NCI-H2029 (cell line): ENCODE measurements around the gene SLX4IP.
A peak's percentile ranks its signal among the peaks of the same experiment; 100 is the strongest.

Source experiments
- DNase-seq: peaks from one replicate; lab custom pipeline; 2025; lab: John Stamatoyannopoulos, UW

Gene SLX4IP

DNA sequence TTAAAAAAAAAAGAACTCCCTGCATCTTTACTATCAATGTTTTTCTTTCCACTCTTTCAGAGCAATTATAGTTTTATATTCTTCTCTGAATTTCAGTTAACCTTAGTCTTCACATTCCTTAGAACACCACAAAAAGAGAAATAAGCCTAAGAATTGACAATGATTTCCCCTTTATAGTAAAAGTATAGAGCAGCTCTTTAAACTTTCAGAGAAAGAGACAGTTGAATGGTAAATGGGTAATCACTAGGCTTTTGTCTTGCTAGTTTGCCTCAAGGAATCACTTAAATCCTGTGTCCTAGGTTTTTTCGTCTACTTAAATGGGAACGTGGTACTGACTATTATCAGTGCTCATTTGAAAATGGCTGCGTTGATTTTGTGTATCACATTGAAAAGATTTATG lies 31.8 kb downstream of the SLX4IP start:
- DNase-seq, result no peak

DNA sequence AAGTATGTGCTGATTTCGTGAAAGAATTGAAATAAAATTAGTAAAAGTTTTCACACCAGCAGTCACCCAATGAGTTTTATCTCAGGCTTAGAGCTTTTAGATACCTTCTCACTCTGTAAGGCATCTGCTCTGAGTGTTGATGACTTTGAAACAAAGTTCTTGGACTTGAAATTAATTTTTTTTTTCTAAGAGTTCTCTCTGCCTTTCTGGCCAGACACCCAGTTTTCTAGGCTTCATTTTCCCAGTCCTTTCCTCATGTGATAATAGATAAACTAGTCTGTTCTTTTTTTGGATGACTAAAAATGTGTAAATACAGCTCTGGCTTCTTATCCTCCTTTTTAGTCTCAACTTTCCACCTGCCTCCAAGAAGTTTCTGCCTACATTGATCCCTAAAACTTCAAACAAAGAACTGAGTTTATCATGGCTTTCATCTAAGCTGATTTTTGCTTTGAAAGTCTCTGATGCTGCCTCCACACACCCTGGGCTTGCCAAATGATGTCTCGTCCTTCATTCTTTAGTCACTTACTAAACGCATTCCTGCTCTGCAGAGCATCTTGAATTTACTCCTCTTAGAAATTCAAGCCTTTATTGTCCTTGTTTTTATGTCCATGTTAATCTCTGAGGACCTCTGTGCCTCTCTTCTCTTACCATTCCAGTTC lies 32.7 kb downstream of the SLX4IP start:
- DNase-seq, result no peak

DNA sequence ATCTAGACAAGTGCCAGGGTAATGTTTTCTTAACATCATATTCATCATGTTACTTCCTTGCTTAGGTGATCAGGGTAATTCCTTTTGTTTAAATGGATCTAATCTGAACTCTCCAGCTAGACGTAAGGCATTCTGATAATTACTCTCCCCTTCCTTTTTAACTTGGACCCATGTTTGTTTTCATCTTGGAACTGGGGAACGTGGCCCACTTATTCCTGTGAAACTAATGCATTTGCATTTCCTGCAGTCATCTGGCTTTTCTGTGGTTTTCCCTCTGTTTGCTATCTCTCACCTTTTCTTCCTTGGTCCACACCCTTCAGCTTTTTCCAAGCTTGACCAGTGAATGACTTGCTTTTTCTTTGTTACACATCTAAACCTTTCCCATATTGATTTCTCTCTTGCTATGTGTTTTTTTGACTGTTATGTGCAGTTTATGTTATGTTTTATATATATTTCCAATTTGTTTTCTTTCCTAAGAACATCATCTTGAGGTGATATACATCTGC lies 33.3 kb downstream of the SLX4IP start:
- DNase-seq, result no peak

DNA sequence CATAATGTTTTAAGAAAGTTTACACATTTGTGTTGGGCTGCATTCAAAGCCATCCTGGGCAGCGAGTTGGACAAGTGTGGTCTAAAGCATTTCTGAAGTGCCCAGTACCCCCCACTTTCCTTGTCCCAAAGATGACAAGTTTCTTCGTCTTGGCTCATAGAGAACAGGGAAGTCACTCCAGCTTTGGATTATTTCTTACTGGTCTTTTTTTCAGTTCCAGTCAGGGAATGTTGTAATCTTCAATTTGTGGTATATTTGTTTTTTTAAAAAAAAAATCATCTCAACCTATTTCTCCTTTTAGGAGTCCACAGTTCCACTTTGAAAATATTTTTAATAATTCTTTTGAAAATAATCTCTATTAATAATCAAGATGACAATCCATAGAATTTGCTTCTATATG lies 34.0 kb downstream of the SLX4IP start:
- DNase-seq, result no peak

DNA sequence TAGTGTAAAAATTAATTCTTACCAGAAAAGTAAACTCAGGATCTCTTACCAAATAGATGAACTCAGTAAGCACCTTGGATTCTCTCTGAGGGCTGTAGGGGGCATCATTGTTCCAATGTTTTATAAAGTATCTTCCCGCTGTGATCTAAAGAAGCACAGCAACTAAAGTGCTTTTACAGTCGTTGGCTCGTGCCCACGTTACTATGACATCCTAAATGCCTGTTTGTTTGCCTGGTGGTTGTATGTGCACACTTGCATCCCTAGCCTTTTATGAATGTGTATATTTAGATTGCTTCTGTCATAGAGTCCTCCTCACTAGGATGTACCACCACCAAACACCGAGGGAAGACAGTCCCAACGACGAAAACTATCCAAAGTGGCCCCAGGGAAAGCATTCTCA lies 34.5 kb downstream of the SLX4IP start:
- DNase-seq, result peak; percentile 96

DNA sequence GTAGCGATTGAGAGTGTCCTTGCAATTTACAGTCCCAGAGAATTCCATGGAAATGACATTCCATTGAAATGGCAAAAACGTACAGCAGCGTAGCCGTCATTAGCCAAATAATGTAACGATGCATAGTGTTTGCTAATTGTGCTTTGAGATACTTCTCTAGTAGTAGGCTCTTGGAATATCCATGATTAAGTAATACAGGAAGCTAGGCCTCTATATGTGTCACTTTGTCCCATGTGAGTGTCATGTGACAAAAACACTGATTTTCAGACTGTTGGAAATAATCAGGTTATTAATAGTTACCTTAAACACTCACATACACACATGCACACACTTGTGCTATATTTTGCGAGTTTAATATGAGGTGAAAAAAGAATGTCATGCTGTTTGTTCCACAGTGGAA lies 35.2 kb downstream of the SLX4IP start:
- no peak for DNase-seq

DNA sequence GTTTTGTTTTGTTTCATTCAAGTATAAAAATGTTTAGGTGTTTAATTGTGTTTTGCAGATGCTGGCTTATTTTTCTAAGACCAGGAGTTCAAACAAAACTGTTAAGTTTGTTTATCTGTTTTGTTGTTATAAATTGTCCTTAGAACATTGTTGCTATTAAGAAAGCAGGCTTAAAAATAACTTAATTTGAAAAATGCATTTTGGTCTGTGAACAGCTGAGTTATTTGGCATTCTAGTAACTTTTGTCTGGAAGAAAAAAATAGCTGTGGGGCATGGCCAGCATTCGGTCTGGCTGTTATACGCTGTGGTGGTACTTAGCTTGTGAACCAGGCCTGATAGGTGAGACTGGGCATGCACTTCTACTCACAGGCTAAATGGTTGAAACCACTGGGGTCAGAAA lies 37.8 kb downstream of the SLX4IP start:
- DNase-seq, result no peak

DNA sequence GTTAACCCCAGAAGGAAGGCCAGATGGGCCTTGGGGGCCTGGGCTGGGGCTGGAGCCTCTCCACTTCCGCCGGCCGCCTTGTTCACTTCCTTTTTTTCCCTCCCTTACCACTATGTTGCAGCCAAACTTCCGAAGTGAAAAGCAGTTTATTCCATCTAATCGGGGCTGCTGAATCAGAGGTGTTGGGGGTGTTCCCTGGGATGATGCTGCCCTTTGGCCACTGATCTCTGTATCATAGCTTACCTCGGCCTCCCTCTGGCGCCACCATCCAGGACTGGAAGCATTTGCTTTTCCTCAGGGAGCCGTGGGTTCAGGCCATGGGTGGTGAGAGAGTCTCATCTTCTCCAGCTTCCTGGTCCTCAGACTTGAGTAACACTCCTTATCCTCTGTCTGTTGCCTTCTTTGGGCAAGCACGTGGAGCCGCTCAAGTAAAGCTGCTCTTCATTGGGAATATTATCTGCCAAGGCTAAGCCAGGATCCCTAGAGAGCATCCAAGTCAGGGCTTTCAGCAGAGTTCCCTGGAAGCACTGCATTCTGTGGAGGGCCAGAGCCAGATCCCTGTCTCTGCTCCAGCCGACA lies 39.6 kb downstream of the SLX4IP start:
- DNase-seq, result no peak

DNA sequence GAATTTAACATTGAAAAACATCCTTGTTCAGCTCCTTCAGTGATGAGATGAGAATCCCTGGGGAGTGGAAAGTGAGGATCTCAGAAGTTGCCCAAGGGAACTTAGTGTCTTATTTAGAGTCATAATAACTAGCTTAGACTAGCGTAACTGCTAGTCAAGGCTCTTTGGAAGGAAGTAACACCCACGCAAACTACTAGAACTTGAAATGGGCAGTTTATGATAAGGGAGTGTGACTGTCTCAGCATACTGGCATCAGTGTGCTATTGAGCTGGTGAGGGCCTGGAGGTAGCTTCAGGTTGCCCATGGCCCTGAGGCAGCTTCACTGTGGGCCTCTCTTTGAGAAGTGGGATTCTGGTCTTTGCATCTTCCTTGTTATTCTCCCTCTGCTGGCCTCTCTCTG lies 40.1 kb downstream of the SLX4IP start:
- no peak for DNase-seq

DNA sequence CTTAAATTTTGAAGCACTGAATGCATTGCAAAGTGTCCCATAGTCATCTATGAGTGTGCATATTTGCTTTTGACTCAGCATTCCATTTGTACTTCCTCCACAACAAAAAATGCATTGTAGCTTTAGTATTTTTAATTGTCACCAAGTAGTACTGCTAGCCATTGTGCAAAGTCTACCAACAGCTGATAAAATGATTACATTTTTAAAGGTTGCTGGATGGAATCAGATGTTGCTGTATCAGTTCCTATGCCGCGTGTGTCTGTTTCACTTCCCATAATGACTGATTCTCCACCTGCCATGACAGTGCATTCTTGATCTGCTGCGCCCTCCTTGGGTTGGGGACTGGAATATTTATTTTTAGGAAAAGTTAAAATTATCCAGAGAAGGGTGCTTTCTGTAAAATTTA lies 41.2 kb downstream of the SLX4IP start:
- no peak for DNase-seq

DNA sequence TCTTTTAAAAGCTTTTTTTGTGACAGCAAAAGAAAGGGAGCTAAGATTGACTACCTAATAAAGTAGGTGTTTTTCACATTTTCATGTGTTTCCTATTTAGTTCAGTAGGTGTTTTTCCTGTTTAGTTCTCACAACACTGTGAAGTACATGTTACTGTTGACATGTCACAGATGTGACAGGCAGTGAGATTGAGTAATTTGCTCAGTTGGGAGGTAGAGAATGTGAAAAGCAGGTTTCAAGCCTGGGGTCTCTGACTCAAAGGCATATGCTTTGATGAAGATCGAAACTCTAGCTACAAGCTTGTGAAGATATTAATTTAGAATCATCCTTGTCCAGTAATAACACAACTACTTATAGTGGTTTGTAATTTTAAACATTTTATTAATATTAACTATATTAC lies 43.1 kb downstream of the SLX4IP start:
- no peak for DNase-seq

DNA sequence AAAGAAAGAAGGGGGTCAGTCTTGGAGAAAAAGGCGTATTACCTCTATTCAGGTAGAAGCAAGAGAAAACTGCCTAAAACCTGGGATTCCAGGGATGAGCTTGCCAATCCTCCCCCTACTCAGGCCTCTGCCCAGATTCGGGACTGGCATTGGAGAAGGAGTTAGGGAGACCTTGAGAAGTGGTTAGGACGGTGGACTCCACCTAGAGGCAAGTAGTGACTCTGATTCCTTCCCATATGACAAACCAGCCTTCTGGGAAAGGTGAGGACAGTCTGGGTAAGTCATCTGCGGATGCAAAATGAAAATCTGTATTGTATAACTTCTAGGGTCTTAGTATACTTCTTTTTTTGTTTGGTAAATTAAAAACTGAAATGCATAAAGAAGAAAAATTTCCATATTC lies 43.8 kb downstream of the SLX4IP start:
- DNase-seq, result no peak

DNA sequence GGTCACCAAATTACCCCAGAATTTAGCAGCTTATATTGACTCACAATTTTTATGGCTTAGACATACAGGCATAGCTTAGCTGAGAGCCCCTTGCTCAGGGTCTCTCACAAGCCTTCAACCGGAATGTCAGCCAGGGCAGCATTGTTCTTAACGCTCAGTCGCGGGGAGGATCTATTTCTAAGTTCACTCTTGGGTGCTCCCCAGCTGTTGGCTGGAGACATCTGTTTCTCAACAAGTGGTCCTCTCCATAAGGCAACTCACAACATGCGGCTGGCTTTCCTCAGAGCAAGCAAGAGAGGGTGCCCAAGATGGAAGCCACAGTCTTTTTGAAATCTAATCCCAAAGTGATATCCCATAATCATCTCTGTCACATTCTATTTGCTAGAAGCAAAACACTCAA lies 46.6 kb downstream of the SLX4IP start:
- no peak for DNase-seq

DNA sequence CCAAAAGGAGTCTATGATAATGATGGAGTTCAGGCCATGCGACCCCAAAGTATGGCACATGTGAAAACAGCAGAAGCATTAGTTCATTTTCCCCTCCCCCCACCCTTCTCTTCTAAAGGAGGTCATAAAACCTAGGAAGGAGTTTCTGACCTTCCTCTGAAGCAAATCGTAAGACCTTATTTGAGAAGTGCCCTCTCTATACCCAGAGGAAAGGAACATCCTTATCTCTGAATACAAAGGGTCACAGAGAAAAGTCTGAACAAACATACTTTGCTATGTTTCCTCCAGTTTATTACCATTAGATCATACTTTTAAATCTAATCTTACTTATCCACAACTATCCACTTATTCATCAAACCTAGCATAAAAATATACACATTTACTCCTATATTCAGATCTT lies 48.6 kb downstream of the SLX4IP start:
- DNase-seq, result no peak

DNA sequence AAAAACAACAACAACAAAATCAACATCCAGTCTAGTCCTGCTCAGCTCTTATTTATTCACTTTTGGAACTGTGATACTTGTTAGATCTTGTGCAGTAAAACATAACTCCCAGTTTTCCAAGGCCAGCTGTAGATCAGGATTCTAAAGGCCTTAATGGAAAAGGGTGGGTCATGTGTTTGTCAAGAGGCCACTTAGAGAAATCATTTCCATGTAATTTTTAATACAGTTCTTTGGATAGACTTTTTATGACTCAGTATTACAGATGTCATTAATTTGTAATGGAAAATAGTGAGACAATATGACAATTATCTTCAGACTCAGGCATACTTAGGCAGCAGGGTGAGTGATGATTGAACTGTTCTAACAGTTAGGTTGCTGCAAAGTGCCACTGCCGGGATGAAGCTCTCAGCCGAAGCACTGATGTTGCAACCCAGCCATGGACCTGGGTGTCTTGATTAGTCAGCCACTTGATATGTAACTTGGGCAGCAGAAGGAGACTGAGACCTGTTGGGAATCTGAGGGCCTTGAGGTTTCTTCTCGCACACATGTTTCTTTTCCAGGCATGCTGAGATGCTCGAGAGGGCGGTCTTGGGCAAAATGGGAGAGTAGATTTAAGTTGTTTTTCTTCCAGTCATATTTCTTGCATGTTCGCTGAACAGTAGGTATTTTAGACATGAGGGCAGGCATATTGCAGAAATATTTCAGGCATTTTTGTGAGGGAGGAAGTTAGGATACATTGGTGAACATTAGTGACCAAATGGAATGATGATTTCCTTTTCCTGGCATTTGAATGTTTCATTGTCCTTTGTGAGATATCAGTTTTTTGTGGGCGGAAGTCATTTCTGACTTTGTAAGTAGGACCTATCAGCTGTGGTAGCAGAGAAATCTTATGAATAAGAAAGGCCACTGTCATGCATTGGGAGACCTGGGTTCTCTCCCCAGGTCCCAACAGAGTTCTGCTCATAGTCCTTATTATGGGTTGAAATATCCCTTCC lies 52.3 kb downstream of the SLX4IP start:
- DNase-seq, result no peak

DNA sequence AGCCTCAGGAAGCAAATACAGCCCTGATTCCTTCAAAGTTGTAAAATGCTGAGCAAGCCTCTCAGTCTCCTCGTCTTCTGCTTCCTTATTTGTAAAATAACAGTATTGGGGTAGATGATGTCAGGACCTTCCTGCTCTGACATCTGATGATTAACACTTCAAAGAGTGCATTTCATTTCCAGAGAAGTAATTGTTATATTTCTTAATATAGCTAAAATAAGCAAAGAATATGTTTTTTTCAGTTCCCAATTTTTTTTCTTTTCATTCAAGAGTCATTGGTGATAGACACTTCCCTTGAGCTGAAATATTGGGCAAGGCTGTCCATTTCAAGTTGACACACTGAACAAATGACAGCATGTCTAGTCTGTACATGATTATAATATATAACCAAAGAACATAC lies 53.4 kb downstream of the SLX4IP start:
- DNase-seq, result no peak

DNA sequence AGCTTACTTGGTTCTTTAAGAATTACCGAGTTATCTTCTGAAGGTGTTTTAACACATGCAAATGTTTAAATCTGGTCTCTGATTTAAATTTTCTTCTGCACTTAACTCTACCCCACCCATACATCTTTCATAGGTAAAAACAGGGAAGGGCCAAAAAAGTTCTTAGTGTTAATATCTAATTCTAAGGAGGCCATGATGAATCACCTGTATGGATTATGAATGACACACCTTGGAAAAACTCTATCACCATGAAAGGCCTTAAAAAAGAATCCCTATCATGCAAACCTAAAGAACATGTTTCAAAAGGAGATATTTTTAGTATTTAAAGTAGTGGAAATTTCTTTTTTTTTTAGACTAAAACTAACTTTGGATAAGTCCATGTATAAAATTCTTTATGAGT lies 54.7 kb downstream of the SLX4IP start:
- DNase-seq, result no peak

DNA sequence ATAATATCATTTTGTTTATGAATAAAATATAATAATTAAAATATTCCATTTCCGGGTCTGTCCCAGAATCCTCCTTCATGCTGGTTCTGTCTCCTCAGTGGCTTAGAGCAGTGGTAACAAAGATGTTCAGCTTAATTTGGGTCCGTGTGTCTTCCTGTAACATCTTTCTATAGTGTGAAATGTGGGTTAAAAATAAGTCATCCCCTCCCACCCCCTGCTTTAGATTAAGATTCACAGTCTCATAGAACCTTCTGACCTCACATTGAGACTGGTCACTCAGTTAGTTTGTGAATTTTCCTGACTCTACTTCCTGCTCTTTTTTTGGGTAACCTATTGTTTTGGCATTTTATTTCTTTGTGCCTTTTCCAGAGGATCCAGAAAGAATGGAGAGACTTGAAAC lies 55.2 kb downstream of the SLX4IP start:
- DNase-seq, result no peak

DNA sequence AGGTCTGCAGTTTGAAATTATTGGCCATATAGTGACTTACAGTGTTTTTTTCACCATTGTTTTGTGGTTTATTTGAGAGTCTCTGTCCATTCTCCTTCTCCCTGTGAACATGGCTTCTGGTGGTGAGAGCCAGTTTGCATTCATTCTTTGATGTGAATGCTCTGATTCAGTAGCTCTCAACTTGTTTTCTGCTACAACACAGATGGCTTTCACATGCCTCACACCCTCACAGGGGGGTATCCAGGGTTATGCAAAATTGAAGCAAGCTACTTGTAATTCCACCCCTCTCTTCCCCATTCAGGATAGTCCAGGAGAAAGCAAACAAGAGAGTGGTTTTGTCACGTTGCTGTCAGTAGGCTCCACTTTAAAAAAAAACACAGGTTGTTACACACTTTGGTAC lies 55.6 kb downstream of the SLX4IP start:
- no peak for DNase-seq

DNA sequence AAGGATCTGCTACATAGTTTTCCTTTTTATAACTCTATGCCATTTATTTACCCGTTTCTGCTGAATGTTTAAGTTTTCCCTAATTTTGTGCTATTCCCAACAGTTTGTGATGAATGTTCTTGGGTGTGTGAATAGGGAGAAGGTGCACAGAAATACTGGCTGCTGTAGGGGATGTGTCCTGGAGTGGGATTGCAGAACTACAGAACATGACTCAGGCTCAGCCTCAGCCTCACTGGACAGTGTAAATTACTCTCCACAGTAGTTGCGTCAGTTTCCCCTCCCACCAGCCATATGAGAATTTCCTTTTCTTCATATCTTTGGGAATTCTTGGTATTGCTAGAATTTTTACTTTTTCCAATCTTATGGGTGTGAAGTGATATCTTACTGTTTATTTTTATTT lies 57.0 kb downstream of the SLX4IP start:
- no peak for DNase-seq

DNA sequence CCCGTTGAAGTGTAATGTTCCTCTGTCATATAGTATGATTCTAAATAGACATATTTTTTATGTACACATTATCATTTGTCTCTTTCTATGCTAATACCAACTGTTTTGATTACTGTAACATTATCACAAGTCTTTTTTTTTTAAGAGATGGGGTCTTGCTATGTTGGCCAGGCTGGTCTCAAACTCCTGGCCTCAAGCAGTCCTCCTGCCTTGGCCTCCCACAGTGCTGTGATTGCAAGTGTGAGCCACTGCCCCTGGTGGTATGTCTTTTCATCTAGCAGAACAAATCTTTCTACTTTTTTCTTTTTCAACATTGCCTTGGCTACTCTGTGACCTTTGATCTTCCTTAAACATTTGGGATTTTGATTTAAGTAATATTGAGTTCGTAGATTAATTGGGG lies 57.7 kb downstream of the SLX4IP start:
- no peak for DNase-seq

DNA sequence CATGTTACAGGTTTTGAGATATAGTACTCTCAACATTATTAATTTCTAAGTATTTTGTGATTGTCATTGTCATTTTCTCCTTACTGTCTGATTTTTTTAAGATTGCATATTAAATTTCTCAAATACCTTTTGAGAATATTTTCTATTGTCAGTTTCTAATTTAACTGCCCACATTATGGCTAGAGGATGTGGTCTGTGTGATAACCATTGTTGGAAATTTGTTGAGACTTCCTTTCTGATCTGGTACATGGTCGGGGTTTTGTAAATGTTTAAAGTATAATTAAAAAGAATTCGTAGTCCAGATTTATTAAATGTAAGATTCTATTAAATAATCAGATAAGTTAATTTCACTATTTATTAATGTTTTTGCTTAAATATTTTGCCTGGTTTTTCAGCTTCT lies 60.1 kb downstream of the SLX4IP start:
- DNase-seq, result no peak

DNA sequence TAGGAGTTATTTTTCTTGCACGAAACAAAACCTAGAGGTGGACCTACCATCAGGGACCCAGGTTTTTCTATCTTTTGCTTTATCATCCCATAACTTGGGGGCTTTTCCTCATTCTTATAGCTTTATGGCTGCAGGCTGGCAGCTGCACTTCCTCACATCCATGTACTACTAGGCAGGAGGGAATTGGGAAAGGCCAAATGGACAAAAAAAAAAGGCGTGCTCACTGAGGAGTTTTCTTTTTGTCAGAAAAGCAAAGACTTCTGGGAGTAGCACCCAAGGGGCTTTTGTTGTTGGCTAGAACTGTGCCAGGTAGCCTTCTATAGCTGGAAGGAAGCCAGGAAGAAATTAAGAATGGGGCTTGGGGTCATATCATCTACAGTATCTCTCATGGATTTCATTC lies 61.4 kb downstream of the SLX4IP start:
- DNase-seq, result no peak
